GM18870 (cell line): Measurements from ENCODE around the gene DDX1.
"Not testable (repeated sequence)": the region's sequence is repeated elsewhere in the genome, so short reads cannot be mapped to it uniquely, and the experiment has no call there.

Source experiments
- ATAC-seq: cut with Tn5 transposase; IDR thresholded peaks from one replicate; pipeline ENCODE4 v1.9.1; 2021; ENCODE audit warnings: moderate library complexity; ENCODE audit not compliant: unreplicated experiment

Gene DDX1

GRCh38 chr2:15614545-15615300 lies 23.1 kb downstream of the DDX1 start:
- ATAC-seq = no peak

DNA sequence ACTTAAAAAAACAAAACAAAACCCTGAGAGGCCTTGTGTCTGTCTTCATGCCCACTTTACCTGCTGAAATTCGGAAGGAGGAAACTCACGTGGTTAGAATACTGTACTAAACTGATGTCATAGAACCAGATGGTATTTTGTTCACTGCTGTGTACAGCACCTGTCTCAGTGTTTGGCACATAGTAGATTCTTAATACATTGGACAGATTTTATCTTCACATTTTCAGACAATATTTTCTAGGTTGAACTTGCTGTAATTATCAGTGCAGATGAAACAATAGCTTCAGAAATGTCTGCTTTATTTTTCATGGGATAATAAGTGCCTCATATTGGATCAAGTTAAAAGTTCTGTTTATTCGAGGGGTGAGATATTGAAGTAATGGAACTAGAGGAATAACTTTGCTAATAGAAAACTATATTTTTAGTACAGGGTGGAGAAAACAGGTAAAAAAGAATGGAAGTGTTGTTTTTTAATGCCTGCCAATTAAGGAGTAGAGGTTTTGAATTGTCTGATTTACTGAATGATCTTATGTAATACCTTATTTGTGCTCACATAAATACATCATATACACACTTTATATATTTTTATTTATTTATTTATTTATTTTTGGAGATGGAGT lies 23.7 kb downstream of the DDX1 start:
- no peak for ATAC-seq

- no peak for ATAC-seq
Observed at GRCh38 chr2:15616429-15616828, 24.8 kb downstream of the DDX1 start.

- ATAC-seq = no peak
Observed at GRCh38 chr2:15616850-15617777, 25.4 kb downstream of the DDX1 start.

- ATAC-seq = no peak
Observed at GRCh38 chr2:15617778-15618448, 26.2 kb downstream of the DDX1 start.

GRCh38 chr2:15618449-15618855 lies 26.8 kb downstream of the DDX1 start:
- ATAC-seq = no peak

GRCh38 chr2:15619076-15619475 lies 27.4 kb downstream of the DDX1 start:
- ATAC-seq = no peak

GRCh38 chr2:15619510-15619909 lies 27.8 kb downstream of the DDX1 start:
- ATAC-seq = no peak

- no peak for ATAC-seq
Observed at GRCh38 chr2:15619938-15620337, 28.3 kb downstream of the DDX1 start.

DNA sequence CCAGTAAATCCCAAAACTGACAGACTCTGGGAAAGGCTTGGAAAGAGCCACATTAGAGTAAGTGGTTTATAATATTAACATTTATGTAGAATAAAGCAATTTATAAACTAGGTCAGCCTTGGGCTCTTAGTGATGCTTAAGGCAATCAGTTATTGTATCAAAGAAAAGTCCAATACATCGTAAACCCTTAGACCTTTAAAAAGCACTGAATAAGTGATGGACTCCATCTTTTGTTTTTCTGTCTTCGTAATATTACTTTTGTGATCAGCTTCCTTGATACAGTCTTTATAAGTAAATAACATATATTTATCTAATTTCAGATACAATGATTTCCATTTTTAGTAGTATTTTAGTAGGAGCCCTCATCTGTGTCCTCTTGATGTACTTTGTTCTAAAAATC lies 28.7 kb downstream of the DDX1 start:
- ATAC-seq = no peak

- ATAC-seq = no peak
Observed at GRCh38 chr2:15620857-15621471, 29.3 kb downstream of the DDX1 start.

DNA sequence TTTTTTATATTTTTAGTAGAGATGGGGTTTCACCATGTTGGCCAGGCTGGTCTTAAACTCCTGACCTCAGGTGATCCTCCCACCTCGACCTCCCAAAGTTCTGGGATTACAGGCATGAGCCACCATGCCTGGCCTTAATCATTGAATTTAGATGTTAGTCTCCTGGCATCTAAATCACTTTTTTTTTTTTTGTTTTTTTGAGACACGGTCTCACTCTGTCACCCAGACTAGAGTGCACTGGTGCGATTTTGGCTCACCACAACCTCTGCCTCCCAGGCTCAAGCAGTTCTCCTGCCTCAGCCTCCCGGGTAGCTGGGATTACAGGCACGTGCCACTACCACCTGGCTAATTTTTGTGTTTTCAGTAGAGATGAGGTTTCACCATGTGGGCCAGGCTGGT lies 29.8 kb downstream of the DDX1 start:
- ATAC-seq = not testable (repeated sequence)

GRCh38 chr2:15622214-15622613 lies 30.5 kb downstream of the DDX1 start:
- ATAC-seq = no peak

DNA sequence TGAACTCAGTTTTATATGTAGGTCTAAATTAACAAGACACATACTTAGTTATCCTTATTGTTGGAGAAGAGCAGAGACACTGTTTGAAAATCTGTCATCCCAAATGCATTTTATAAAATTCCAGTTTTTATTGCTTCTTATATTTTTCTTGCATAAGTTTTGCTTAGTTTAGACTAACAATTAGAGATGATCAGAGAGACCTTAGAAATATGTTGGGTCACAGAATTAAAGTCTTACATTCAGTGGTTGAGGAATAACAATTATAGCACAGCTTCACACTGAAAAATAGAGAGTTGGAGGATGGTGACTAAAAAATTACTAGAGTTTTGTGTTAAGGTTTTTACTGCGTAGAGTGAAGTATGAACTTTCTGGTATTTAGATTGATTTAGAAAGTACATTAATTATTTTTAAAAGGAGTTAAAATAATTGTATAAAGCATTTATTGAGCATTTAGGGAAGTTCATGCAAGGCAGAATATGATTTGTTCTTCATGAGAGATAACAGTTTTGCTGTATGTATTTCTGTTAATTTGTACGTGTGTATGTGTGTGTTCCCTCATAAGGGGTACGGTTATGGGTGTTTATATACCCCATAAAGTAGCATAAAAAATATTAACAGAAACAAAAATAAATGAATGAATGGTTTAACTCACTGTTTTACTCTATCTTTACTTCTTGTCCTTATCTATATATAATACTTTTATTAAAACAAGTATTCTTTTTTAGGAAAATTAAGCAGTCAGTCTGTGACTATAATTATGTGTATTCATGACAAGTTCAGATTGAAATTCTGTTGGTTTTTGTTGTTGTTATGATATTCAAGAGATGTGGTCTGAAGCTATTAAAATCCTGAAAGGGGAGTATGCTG lies 31.2 kb downstream of the DDX1 start:
- no peak for ATAC-seq

DNA sequence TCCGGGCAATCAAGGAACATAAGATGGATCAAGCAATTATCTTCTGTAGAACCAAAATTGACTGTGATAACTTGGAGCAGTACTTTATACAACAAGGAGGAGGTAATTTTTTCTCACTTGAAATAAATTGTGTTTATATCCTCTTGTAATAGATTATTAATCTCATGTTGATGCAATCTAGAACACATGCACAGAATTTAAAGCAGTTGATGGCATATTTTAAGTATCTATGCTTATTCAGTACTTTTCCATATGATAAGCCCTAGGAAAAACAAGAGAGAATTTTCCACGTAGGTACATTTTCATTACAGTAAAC lies 31.8 kb downstream of the DDX1 start:
- ATAC-seq = no peak

DNA sequence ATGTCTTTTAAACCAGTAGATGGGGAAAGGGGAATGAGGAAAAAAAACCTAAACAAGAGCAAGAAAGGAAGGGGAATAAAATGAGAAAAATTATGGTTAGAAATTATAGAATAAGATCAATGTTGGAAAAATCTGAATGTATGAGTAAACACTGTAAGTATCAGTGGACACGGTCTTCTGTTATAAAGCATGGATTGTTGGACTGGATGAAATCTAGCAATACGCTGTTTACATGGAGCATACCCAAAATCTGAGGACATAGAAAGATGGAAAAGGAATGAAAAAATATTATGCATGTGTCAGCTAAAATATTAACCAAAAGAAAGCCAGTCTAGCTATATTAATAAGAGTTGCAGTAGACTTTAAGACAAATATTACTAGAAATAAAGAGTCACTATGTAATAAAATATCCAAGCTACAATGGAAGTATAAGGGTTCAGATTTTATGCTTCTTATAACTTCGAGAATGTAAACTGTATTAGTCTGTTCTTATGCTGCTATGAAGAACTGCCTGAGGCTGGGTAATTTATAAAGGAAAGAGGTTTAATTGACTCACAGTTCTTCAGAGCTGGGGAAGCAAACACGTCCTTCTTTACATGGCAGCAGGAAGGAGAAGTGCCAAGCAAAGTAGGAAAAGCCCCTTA lies 32.4 kb downstream of the DDX1 start:
- ATAC-seq = no peak

- no peak for ATAC-seq
Observed at GRCh38 chr2:15624903-15625302, 33.2 kb downstream of the DDX1 start.

GRCh38 chr2:15625344-15626036 lies 33.8 kb downstream of the DDX1 start:
- no peak for ATAC-seq

DNA sequence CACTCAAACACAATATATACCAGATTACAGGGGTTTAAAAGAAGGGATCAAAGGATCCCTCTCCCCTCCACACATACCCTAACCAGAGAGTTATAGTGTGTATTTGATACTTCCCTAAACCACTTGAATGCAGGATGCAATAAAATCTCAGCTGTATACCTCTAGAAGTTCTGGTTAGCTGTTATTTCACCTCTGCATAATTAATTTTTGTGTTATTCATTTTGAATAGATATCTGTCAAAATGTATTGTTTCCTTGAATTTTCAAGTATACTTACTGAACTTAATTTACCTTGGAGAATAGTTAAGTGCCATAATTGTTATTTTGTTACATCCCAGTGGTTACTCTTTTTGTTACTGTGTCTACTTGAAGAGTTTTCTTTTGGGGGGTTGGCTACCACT lies 34.5 kb downstream of the DDX1 start:
- ATAC-seq = no peak
